B cell (primary cell): Measurements from ENCODE around the gene CCDC86. TPM values are rescaled to one million over a fixed set of nuclear protein-coding genes. Genes with fewer than 3 reads are reported as not detected.

Experiments
- ATAC-seq: fragments of 200-7000 bp; cut with Tn5 transposase; one replicate; pipeline ENCODE4 v1.10.0; 2021; ENCODE audit warnings: low read depth, mild to moderate bottlenecking, moderate number of reproducible peaks, moderate library complexity
- CTCF ChIA-PET: fragments of 350-600 bp; sonication (Branson Sonifier 250); formaldehyde crosslinking; loops from one replicate; lab custom pipeline; 2021; ENCODE audit warnings: antibody characterized with exemption, inconsistent platforms; lab: Charles Lee
- POLR2A ChIA-PET: fragments of 350-600 bp; sonication (Branson Sonifier 250); formaldehyde crosslinking; loops from one replicate; lab custom pipeline; 2021; ENCODE audit warnings: antibody characterized with exemption; lab: Charles Lee
- DNase-seq: peaks from one replicate; pipeline ENCODE4 v3.0.0; 2013
- H2AFZ ChIP-seq: 2 replicates; pipeline ENCODE4 v1.6.1; 2012; ENCODE audit warnings: mild to moderate bottlenecking, low read depth, low read length; ENCODE audit not compliant: insufficient read depth, poor library complexity, severe bottlenecking
- H3K27ac ChIP-seq, 2 donors: 1 replicate in 1 of 2; 2 replicates in 1 of 2; pipeline ENCODE4 v1.5.1; 2012 to 2013; ENCODE audit warnings: low read length in 2 of 2, mild to moderate bottlenecking in 2 of 2, moderate library complexity in 1 of 2
- H3K27me3 ChIP-seq, 4 experiments: fragments of 200-600 bp in 1 of 4; sonication (generic) in 1 of 4; replicated peaks in 1 of 4; 1 replicate in 2 of 4; 2 replicates in 2 of 4; pipeline versions ENCODE4 v1.6.1 to v1.7.0; 2013 to 2016; ENCODE audit warnings: low read length in 3 of 4, mild to moderate bottlenecking in 2 of 4, mixed read lengths in 1 of 4, moderate library complexity in 1 of 4; ENCODE audit not compliant: insufficient read depth in 4 of 4, control insufficient read depth in 3 of 4; ENCODE audit errors: control extremely low read depth in 1 of 4
- H3K36me3 ChIP-seq, 2 experiments: replicated peaks in 1 of 2; 1 replicate in 1 of 2; 2 replicates in 1 of 2; pipeline versions ENCODE4 v1.6.1 to v1.7.1; 2013; ENCODE audit warnings: low read length in 1 of 2; ENCODE audit not compliant: insufficient read depth in 2 of 2, control insufficient read depth in 1 of 2; ENCODE audit errors: control extremely low read depth in 1 of 2, extremely low read depth in 1 of 2
- H3K4me1 ChIP-seq, 2 donors: fragments of 200-600 bp in 1 of 2; sonication (generic) in 1 of 2; 1 replicate in 1 of 2; 2 replicates in 1 of 2; pipeline versions ENCODE4 v1.5.1 to v1.6.1; 2013 to 2017; ENCODE audit warnings: low read length in 2 of 2; ENCODE audit not compliant: control insufficient read depth in 2 of 2, insufficient read depth in 2 of 2
- H3K4me2 ChIP-seq: replicated peaks from 2 replicates; pipeline ENCODE3; 2012; ENCODE audit warnings: mild to moderate bottlenecking, low read depth, low read length; ENCODE audit not compliant: poor library complexity, severe bottlenecking
- H3K4me3 ChIP-seq, 5 experiments: fragments of 200-600 bp in 1 of 5; sonication (generic) in 1 of 5; 1 replicate in 3 of 5; 2 replicates in 2 of 5; pipeline versions ENCODE4 v1.5.1 to v1.7.0; 2011 to 2016; ENCODE audit warnings: low read length in 4 of 5, mild to moderate bottlenecking in 4 of 5, low read depth in 2 of 5, control low read depth in 1 of 5, moderate library complexity in 1 of 5; ENCODE audit not compliant: insufficient read depth in 1 of 5; ENCODE audit errors: control extremely low read depth in 1 of 5, extremely low read depth in 1 of 5
- H3K79me2 ChIP-seq: fragments of 200-600 bp; sonication (generic); one replicate; pipeline ENCODE4 v1.6.0; 2016; ENCODE audit warnings: low read length; ENCODE audit not compliant: control insufficient read depth, insufficient read depth
- H3K9ac ChIP-seq: fragments of 200-600 bp; sonication (generic); 2 replicates; pipeline ENCODE4 v1.6.1; 2017; ENCODE audit warnings: mild to moderate bottlenecking, low read length, moderate library complexity
- H3K9me3 ChIP-seq, 3 donors: one replicate each; pipeline versions ENCODE4 v1.6.1 to v1.7.1; 2013; ENCODE audit warnings: low read length in 2 of 3; ENCODE audit not compliant: control insufficient read depth in 2 of 3, insufficient read depth in 1 of 3; ENCODE audit errors: control extremely low read depth in 1 of 3
- H4K20me1 ChIP-seq: 2 replicates; pipeline ENCODE4 v1.6.0; 2012; ENCODE audit warnings: mild to moderate bottlenecking, low read length; ENCODE audit not compliant: insufficient read depth, control insufficient read depth, poor library complexity, severe bottlenecking
- H3K27ac Mint-ChIP-seq: one replicate; pipeline ENCODE4 v1.8.0; 2021; ENCODE audit warnings: mixed read lengths
- H3K27me3 Mint-ChIP-seq: one replicate; pipeline ENCODE4 v1.8.0; 2021; ENCODE audit warnings: mixed read lengths
- H3K4me1 Mint-ChIP-seq: one replicate; pipeline ENCODE4 v1.8.0; 2021; ENCODE audit warnings: mixed read lengths
- H3K4me3 Mint-ChIP-seq: one replicate; pipeline ENCODE4 v1.8.0; 2021; ENCODE audit warnings: mixed read lengths
- H3K9me3 Mint-ChIP-seq: one replicate; pipeline ENCODE4 v1.8.0; 2022; ENCODE audit warnings: mixed read lengths; ENCODE audit not compliant: insufficient read depth
- EZH2 ChIP-seq: IDR thresholded peaks from 2 replicates; pipeline ENCODE4 v1.6.1; 2012; ENCODE audit warnings: borderline replicate concordance, low read depth, mild to moderate bottlenecking, moderate library complexity, low read length; ENCODE audit not compliant: insufficient read depth, poor library complexity, severe bottlenecking
- WGBS: methylation state at CpG from one replicate; pipeline ENCODE4 v1.1.5; 2013; ENCODE audit warnings: missing lambda C conversion rate; ENCODE audit not compliant: insufficient coverage; 5-methylcytosine and 5-hydroxymethylcytosine counted together
- intact Hi-C: fragments of 100-400 bp; cut with micrococcal nuclease; formaldehyde crosslinking; loops from one replicate; pipeline ENCODE4 v1.10.0; 2022
- polyA plus RNA-seq: library from polyadenylated mRNA; depleted of rRNA; stranded (reverse); fragments of >200 nt; gene quantifications from 2 replicates; pipeline ENCODE4 v1.2.3, GENCODE V29; 2012
- total RNA-seq, 2 donors: library from RNA; stranded (reverse); fragments of 120-200 nt in 1 of 2; gene quantifications; 1 replicate in 1 of 2; 2 replicates in 1 of 2; pipeline versions ENCODE4 v1.2.3 to v1.2.4, GENCODE V29; 2013 to 2022
- TF ChIP-seq, protein P1 (sequence below): fragments of 200-600 bp; IDR thresholded peaks from one replicate; pipeline ENCODE4 v1.8.0; 2022; ENCODE audit warnings: antibody characterized with exemption, mild to moderate bottlenecking

Gene CCDC86
- total and polyA plus RNA-seq, 2 donors (not counting 1 experiment from before 2014, with no cell fraction given), result 10.5 to 12.4 TPM

- Mint-ChIP-seq H3K27me3 (no peaks in the 10 kb centered on the region), H3K27ac (no peak overlapping the region), H3K9me3 (no peaks in the 10 kb centered on the region), H3K4me3 (no peak overlapping the region), H3K4me1 (no peaks in the 10 kb centered on the region)
- DNase-seq, result no peak
- no peak for TF ChIP-seq EZH2
- TF ChIP-seq, protein P1, sequence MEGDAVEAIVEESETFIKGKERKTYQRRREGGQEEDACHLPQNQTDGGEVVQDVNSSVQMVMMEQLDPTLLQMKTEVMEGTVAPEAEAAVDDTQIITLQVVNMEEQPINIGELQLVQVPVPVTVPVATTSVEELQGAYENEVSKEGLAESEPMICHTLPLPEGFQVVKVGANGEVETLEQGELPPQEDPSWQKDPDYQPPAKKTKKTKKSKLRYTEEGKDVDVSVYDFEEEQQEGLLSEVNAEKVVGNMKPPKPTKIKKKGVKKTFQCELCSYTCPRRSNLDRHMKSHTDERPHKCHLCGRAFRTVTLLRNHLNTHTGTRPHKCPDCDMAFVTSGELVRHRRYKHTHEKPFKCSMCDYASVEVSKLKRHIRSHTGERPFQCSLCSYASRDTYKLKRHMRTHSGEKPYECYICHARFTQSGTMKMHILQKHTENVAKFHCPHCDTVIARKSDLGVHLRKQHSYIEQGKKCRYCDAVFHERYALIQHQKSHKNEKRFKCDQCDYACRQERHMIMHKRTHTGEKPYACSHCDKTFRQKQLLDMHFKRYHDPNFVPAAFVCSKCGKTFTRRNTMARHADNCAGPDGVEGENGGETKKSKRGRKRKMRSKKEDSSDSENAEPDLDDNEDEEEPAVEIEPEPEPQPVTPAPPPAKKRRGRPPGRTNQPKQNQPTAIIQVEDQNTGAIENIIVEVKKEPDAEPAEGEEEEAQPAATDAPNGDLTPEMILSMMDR, result no peak
- H3K4me3 ChIP-seq, result no peak overlapping the region
- ATAC-seq, result no peak
- 56% methylated on average over 7 of the region's 7 CpGs for WGBS
- H3K79me2 ChIP-seq, result no peaks in the 10 kb centered on the region
- intact Hi-C loops, result no loop called here
- no peaks in the 10 kb centered on the region for H3K9me3 ChIP-seq
- no peaks in the 10 kb centered on the region for H3K4me1 ChIP-seq
- H4K20me1 ChIP-seq, result no peaks in the 10 kb centered on the region
- H3K27ac ChIP-seq, result no peak overlapping the region
- no peak overlapping the region for H2AFZ ChIP-seq
- H3K4me2 ChIP-seq, result no peak overlapping the region
- POLR2A ChIA-PET, result no interaction called here
- CTCF ChIA-PET, result no interaction called here
- H3K36me3 ChIP-seq, result no peaks in the 10 kb centered on the region
- no peak overlapping the region for H3K9ac ChIP-seq
- peaks cover 0 to 3% (median 0%) of the 10 kb centered on the region in 4 experiments for H3K27me3 ChIP-seq
Measured at GRCh38 chr11:60864856-60865513, 23.1 kb downstream of the CCDC86 start.

- Mint-ChIP-seq H3K4me3 (no peak within 1 kb of the TSS), H3K27me3 (no peaks in the 10 kb centered on the region), H3K9me3 (no peaks in the 10 kb centered on the region), H3K27ac (no peak within 1 kb of the TSS), H3K4me1 (no peaks in the 10 kb centered on the region)
- POLR2A ChIA-PET, result no interaction called here
- Histone ChIP-seq H3K9ac (no peak within 1 kb of the TSS), H2AFZ (no peak within 1 kb of the TSS), H3K27ac (no peak within 1 kb of the TSS), H3K4me2 (no peak within 1 kb of the TSS), H3K36me3 (no peaks in the 10 kb centered on the region), H3K27me3 (no peaks in the 10 kb centered on the region), H3K4me3 (no peak within 1 kb of the TSS), H4K20me1 (no peaks in the 10 kb centered on the region), H3K9me3 (no peaks in the 10 kb centered on the region), H3K79me2 (no peaks in the 10 kb centered on the region), H3K4me1 (no peaks in the 10 kb centered on the region)
- no peak for TF ChIP-seq EZH2
- TF ChIP-seq, protein P1, result no peak
- CTCF ChIA-PET, result no interaction called here
- DNase-seq (no peak), ATAC-seq (no peak)
- WGBS, result 70% methylated on average over 11 of the region's 13 CpGs
- intact Hi-C loops, result no loop called here
Measured at GRCh38 chr11:60866911-60867870, 25.3 kb downstream of the CCDC86 start, which contains the start of gene ZP1. Gene ZP1, plus strand, starts transcription at chr11:60867542. Its CDS starts 20 bp downstream, at chr11:60867562.
